Embryonic facial prominence (tissue), 1 donor: ENCODE measurements around the gene SDC1.
A peak's percentile ranks its signal among the peaks of the same experiment; 100 is the strongest.

Source experiments
- DNase-seq: peaks from one replicate; pipeline ENCODE4 v3.0.0-alpha.2; 2016; ENCODE audit errors: extremely low spot score

The SDC1 gene

GRCh38 chr2:20227894-20228505 lies 3.1 kb upstream of the SDC1 start:
- no peak for DNase-seq

GRCh38 chr2:20226152-20226545 lies 1.2 kb upstream of the SDC1 start:
- no peak for DNase-seq

- peak; percentile 56 for DNase-seq
These were observed 593 bp upstream of the SDC1 start for GRCh38 chr2:20225294-20226151.

GRCh38 chr2:20224164-20224715 lies 690 bp downstream of the SDC1 start:
- no peak for DNase-seq

GRCh38 chr2:20223407-20224163 lies 1.3 kb downstream of the SDC1 start:
- DNase-seq, result no peak

- no peak for DNase-seq
These were observed 2.0 kb downstream of the SDC1 start for GRCh38 chr2:20222769-20223406.

- DNase-seq, result no peak
These were observed 2.7 kb downstream of the SDC1 start for GRCh38 chr2:20222014-20222768.

- no peak for DNase-seq
These were observed 3.4 kb downstream of the SDC1 start for GRCh38 chr2:20221555-20221973.

- no peak for DNase-seq
These were observed 4.0 kb downstream of the SDC1 start for GRCh38 chr2:20220806-20221554.

GRCh38 chr2:20219763-20220380 lies 5.1 kb downstream of the SDC1 start:
- DNase-seq, result no peak

- no peak for DNase-seq
These were observed 6.3 kb downstream of the SDC1 start for GRCh38 chr2:20218331-20219320.

GRCh38 chr2:20217041-20217970 lies 7.6 kb downstream of the SDC1 start:
- no peak for DNase-seq

- DNase-seq, result no peak
These were observed 8.6 kb downstream of the SDC1 start for GRCh38 chr2:20216130-20217025.

GRCh38 chr2:20215183-20216040 lies 9.5 kb downstream of the SDC1 start:
- DNase-seq, result no peak

- no peak for DNase-seq
These were observed 10.3 kb downstream of the SDC1 start for GRCh38 chr2:20214566-20215182.
